B cell (primary cell): ENCODE results near the gene PIAS4.

ENCODE experiments used
- CTCF ChIP-seq: fragments of 200-600 bp; IDR thresholded peaks from one replicate; pipeline ENCODE4 v1.8.0; 2022; ENCODE audit warnings: antibody characterized with exemption, mild to moderate bottlenecking
- EZH2 ChIP-seq: IDR thresholded peaks from 2 replicates; pipeline ENCODE4 v1.6.1; 2012; ENCODE audit warnings: borderline replicate concordance, low read depth, mild to moderate bottlenecking, moderate library complexity, low read length; ENCODE audit not compliant: insufficient read depth, poor library complexity, severe bottlenecking

- TF ChIP-seq CTCF, result no peak
- TF ChIP-seq EZH2, result no peak
These were observed 34.7 kb downstream of the PIAS4 start for GRCh38 chr19:4042064-4042730.
